Effector memory CD4-positive, alpha-beta T cell (primary cell): ENCODE results near the gene HES6.

Experiments used
- DNase-seq, 3 donors: peaks; one replicate each; pipeline ENCODE4 v3.0.0-alpha.2; 2020
- H3K27ac ChIP-seq: 2 replicates; pipeline ENCODE4 v1.7.0; 2013; ENCODE audit warnings: mild to moderate bottlenecking, low read length, moderate library complexity; ENCODE audit not compliant: insufficient read depth, poor library complexity, severe bottlenecking
- H3K27me3 ChIP-seq: replicated peaks from 2 replicates; pipeline ENCODE4 v1.7.0; 2013; ENCODE audit warnings: mild to moderate bottlenecking, low read length; ENCODE audit not compliant: insufficient read depth, control insufficient read depth, poor library complexity, severe bottlenecking
- H3K36me3 ChIP-seq: 2 replicates; pipeline ENCODE4 v1.7.0; 2013; ENCODE audit warnings: mild to moderate bottlenecking, low read length, moderate library complexity; ENCODE audit not compliant: control insufficient read depth, insufficient read depth
- H3K4me1 ChIP-seq: 2 replicates; pipeline ENCODE4 v1.7.0; 2013; ENCODE audit warnings: low read length, mild to moderate bottlenecking; ENCODE audit not compliant: control insufficient read depth, insufficient read depth, poor library complexity, severe bottlenecking
- H3K4me3 ChIP-seq: 2 replicates; pipeline ENCODE4 v1.7.0; 2013; ENCODE audit warnings: low read length, low read depth, mild to moderate bottlenecking; ENCODE audit not compliant: insufficient read depth, poor library complexity, severe bottlenecking
- H3K9me3 ChIP-seq: 2 replicates; pipeline ENCODE4 v1.7.0; 2013; ENCODE audit warnings: mild to moderate bottlenecking, low read length, moderate library complexity; ENCODE audit not compliant: control insufficient read depth

HES6 gene

GRCh38 chr2:238190445-238190844 is 49.4 kb downstream of the HES6 start:
- Histone ChIP-seq H3K4me1 (no peaks in the 10 kb centered on the region), H3K9me3 (no peaks in the 10 kb centered on the region), H3K4me3 (no peak overlapping the region), H3K36me3 (peaks cover 73% of the 10 kb centered on the region), H3K27ac (no peak overlapping the region), H3K27me3 (no peaks in the 10 kb centered on the region)
- DNase-seq = no peak
